ENCODE data around the gene ZC3H18. TPM values are rescaled to one million over a fixed set of nuclear protein-coding genes. Genes with fewer than 3 reads are reported as not detected.

ZC3H18 gene
- total RNA-seq, 1 donor from 2014 or later, result 49.3 TPM

- Mint-ChIP-seq H3K27me3 (ENCODE audit: unreplicated experiment) (peaks cover 15% of the 10 kb centered on the region), H3K4me3 (ENCODE audit: unreplicated experiment) (no peak overlapping the region), H3K36me3 (ENCODE audit: low read depth, unreplicated experiment) (peaks cover 23% of the 10 kb centered on the region), H3K4me1 (ENCODE audit: unreplicated experiment) (peaks cover 21% of the 10 kb centered on the region), H3K9me3 (ENCODE audit: unreplicated experiment) (no peaks in the 10 kb centered on the region), H3K27ac (ENCODE audit: unreplicated experiment) (peak overlapping the region; percentile 36)
- DNase-seq (ENCODE audit: low spot score), result no peak
- TF ChIP-seq CTCF (IDR thresholded peaks at IDR 0.05; ENCODE audit: unreplicated experiment), result no peak
Measured at GRCh38 chr16:88616320-88616719, 46.1 kb downstream of the ZC3H18 start.

GRCh38 chr16:88616736-88617135 lies 46.5 kb downstream of the ZC3H18 start:
- Mint-ChIP-seq H3K4me3 (ENCODE audit: unreplicated experiment) (no peak overlapping the region), H3K4me1 (ENCODE audit: unreplicated experiment) (peaks cover 21% of the 10 kb centered on the region), H3K27me3 (ENCODE audit: unreplicated experiment) (peaks cover 15% of the 10 kb centered on the region), H3K27ac (ENCODE audit: unreplicated experiment) (no peak overlapping the region), H3K9me3 (ENCODE audit: unreplicated experiment) (no peaks in the 10 kb centered on the region), H3K36me3 (ENCODE audit: low read depth, unreplicated experiment) (peaks cover 23% of the 10 kb centered on the region)
- no peak for TF ChIP-seq CTCF (IDR thresholded peaks at IDR 0.05; ENCODE audit: unreplicated experiment)
- no peak for DNase-seq (ENCODE audit: low spot score)

GRCh38 chr16:88617268-88618031 lies 47.2 kb downstream of the ZC3H18 start:
- no peak for TF ChIP-seq CTCF (IDR thresholded peaks at IDR 0.05; ENCODE audit: unreplicated experiment)
- peaks cover 15% of the 10 kb centered on the region for H3K27me3 Mint-ChIP-seq (ENCODE audit: unreplicated experiment)
- H3K27ac Mint-ChIP-seq (ENCODE audit: unreplicated experiment), result no peak overlapping the region
- H3K4me3 Mint-ChIP-seq (ENCODE audit: unreplicated experiment), result no peak overlapping the region
- peaks cover 21% of the 10 kb centered on the region for H3K4me1 Mint-ChIP-seq (ENCODE audit: unreplicated experiment)
- no peaks in the 10 kb centered on the region for H3K9me3 Mint-ChIP-seq (ENCODE audit: unreplicated experiment)
- DNase-seq (ENCODE audit: low spot score), result no peak
- peaks cover 23% of the 10 kb centered on the region for H3K36me3 Mint-ChIP-seq (ENCODE audit: low read depth, unreplicated experiment)

- Mint-ChIP-seq H3K27me3 (ENCODE audit: unreplicated experiment) (peaks cover 15% of the 10 kb centered on the region), H3K4me1 (ENCODE audit: unreplicated experiment) (peaks cover 18% of the 10 kb centered on the region), H3K27ac (ENCODE audit: unreplicated experiment) (no peak overlapping the region), H3K36me3 (ENCODE audit: low read depth, unreplicated experiment) (peaks cover 21% of the 10 kb centered on the region), H3K4me3 (ENCODE audit: unreplicated experiment) (no peak overlapping the region), H3K9me3 (ENCODE audit: unreplicated experiment) (no peaks in the 10 kb centered on the region)
- no peak for TF ChIP-seq CTCF (IDR thresholded peaks at IDR 0.05; ENCODE audit: unreplicated experiment)
- no peak for DNase-seq (ENCODE audit: low spot score)
Measured at GRCh38 chr16:88618182-88618955, 48.2 kb downstream of the ZC3H18 start.

All from endothelial cell (in vitro differentiated cells).